ENCODE measurements around the gene MAP7.

The MAP7 gene

GRCh38 chr6:136541395-136541794 is 8.8 kb downstream of the MAP7 start:
- Histone ChIP-seq H3K79me2 (ENCODE audit: control insufficient read depth, low read length) (no peaks in the 10 kb centered on the region), H3K9me2 (replicated peaks; ENCODE audit: control insufficient read depth, low read length) (no peaks in the 10 kb centered on the region), H3K27ac (ENCODE audit: low read depth, low read length) (no peak overlapping the region), H3K4me2 (ENCODE audit: low read length) (no peak overlapping the region), H3K36me3 (ENCODE audit: control insufficient read depth, low read length) (no peaks in the 10 kb centered on the region), H4K20me1 (ENCODE audit: control insufficient read depth, insufficient read depth, low read depth, low read length) (no peaks in the 10 kb centered on the region), H3F3A (ENCODE audit: control insufficient read depth, insufficient read depth) (no peaks in the 10 kb centered on the region), H3K27me3 (ENCODE audit: control insufficient read depth, low read length) (peaks cover 14% of the 10 kb centered on the region), H3K4me1 (ENCODE audit: control insufficient read depth, low read length) (no peaks in the 10 kb centered on the region), H3K9me3 (ENCODE audit: control insufficient read depth, insufficient read depth, low read length) (no peaks in the 10 kb centered on the region), H3K4me3 (ENCODE audit: low read length) (no peak overlapping the region)
- no peak for TF ChIP-seq CTCF (IDR thresholded peaks at IDR 0.05; ENCODE audit: low read depth, low read length, poor library complexity, severe bottlenecking)
- TF ChIP-seq EZH2phosphoT487 (IDR thresholded peaks at IDR 0.05; ENCODE audit: borderline replicate concordance, low read length) = no peak

- no peak overlapping the region for H3K4me2 ChIP-seq (ENCODE audit: low read length)
- no peaks in the 10 kb centered on the region for H3K9me3 ChIP-seq (ENCODE audit: control insufficient read depth, insufficient read depth, low read length)
- H3K79me2 ChIP-seq (ENCODE audit: control insufficient read depth, low read length) = no peaks in the 10 kb centered on the region
- no peaks in the 10 kb centered on the region for H3K9me2 ChIP-seq (replicated peaks; ENCODE audit: control insufficient read depth, low read length)
- H3K27me3 ChIP-seq (ENCODE audit: control insufficient read depth, low read length) = peaks cover 14% of the 10 kb centered on the region
- H3K36me3 ChIP-seq (ENCODE audit: control insufficient read depth, low read length) = no peaks in the 10 kb centered on the region
- H3K4me3 ChIP-seq (ENCODE audit: low read length) = no peak overlapping the region
- no peaks in the 10 kb centered on the region for H3F3A ChIP-seq (ENCODE audit: control insufficient read depth, insufficient read depth)
- no peaks in the 10 kb centered on the region for H4K20me1 ChIP-seq (ENCODE audit: control insufficient read depth, insufficient read depth, low read depth, low read length)
- no peak for TF ChIP-seq CTCF (IDR thresholded peaks at IDR 0.05; ENCODE audit: low read depth, low read length, poor library complexity, severe bottlenecking)
- no peak overlapping the region for H3K27ac ChIP-seq (ENCODE audit: low read depth, low read length)
- H3K4me1 ChIP-seq (ENCODE audit: control insufficient read depth, low read length) = no peaks in the 10 kb centered on the region
Observed at GRCh38 chr6:136539967-136540652, 10.1 kb downstream of the MAP7 start.

GRCh38 chr6:136538836-136539235 is 11.4 kb downstream of the MAP7 start:
- no peaks in the 10 kb centered on the region for H3K79me2 ChIP-seq (ENCODE audit: control insufficient read depth, low read length)
- no peaks in the 10 kb centered on the region for H3K9me3 ChIP-seq (ENCODE audit: control insufficient read depth, insufficient read depth, low read length)
- H3K9me2 ChIP-seq (replicated peaks; ENCODE audit: control insufficient read depth, low read length) = no peaks in the 10 kb centered on the region
- H3K4me1 ChIP-seq (ENCODE audit: control insufficient read depth, low read length) = no peaks in the 10 kb centered on the region
- no peak overlapping the region for H3K27ac ChIP-seq (ENCODE audit: low read depth, low read length)
- H3F3A ChIP-seq (ENCODE audit: control insufficient read depth, insufficient read depth) = no peaks in the 10 kb centered on the region
- peaks cover 14% of the 10 kb centered on the region for H3K27me3 ChIP-seq (ENCODE audit: control insufficient read depth, low read length)
- TF ChIP-seq EZH2phosphoT487 (IDR thresholded peaks at IDR 0.05; ENCODE audit: borderline replicate concordance, low read length) (no peak), CTCF (IDR thresholded peaks at IDR 0.05; ENCODE audit: low read depth, low read length, poor library complexity, severe bottlenecking) (no peak)
- H4K20me1 ChIP-seq (ENCODE audit: control insufficient read depth, insufficient read depth, low read depth, low read length) = no peaks in the 10 kb centered on the region
- H3K36me3 ChIP-seq (ENCODE audit: control insufficient read depth, low read length) = no peaks in the 10 kb centered on the region
- H3K4me2 ChIP-seq (ENCODE audit: low read length) = no peak overlapping the region
- H3K4me3 ChIP-seq (ENCODE audit: low read length) = no peak overlapping the region

All from DOHH2 (cell line).